ENCODE results near the gene LIAS. TPM values are rescaled to one million over a fixed set of nuclear protein-coding genes. Genes with fewer than 3 reads are reported as not detected.

The LIAS gene
- total and polyA plus RNA-seq, 2 of the 13 experiments (the other 11 are each of a cell fraction or from before 2014, with no cell fraction given): 16.0 to 16.6 TPM

- TF ChIP-seq DZIP1 (CRISPR knock-in tag; IDR thresholded peaks at IDR 0.05) (no peak), RFX3 (CRISPR knock-in tag; IDR thresholded peaks at IDR 0.05) (no peak), ATAD3A (CRISPR knock-in tag; IDR thresholded peaks at IDR 0.05) (no peak), MTF2 (CRISPR knock-in tag; IDR thresholded peaks at IDR 0.05; ENCODE audit: borderline replicate concordance) (no peak), MEIS1 (CRISPR knock-in tag; IDR thresholded peaks at IDR 0.05; ENCODE audit: borderline replicate concordance) (peak; percentile 27; the same call in 1 of the 2 replicates), DBP (CRISPR knock-in tag; IDR thresholded peaks at IDR 0.05; ENCODE audit: not compliant biosample characterization) (no peak), POLR2G (IDR thresholded peaks at IDR 0.05; ENCODE audit: low read depth, low read length) (peak; percentile 100), ZNF3 (CRISPR knock-in tag; IDR thresholded peaks at IDR 0.05) (peak; percentile 13; the same call in 1 of the 2 replicates), ZNF576 (CRISPR knock-in tag; IDR thresholded peaks at IDR 0.05) (peak; percentile 52; the same call in 1 of the 2 replicates), ZGPAT (CRISPR knock-in tag; IDR thresholded peaks at IDR 0.05) (peak; percentile 89), BRCA1 (CRISPR knock-in tag; IDR thresholded peaks at IDR 0.05) (0 out of 2 replicates have a peak, but pooled peaks have one; percentile 5), PBX3 (CRISPR knock-in tag; IDR thresholded peaks at IDR 0.05; ENCODE audit: borderline replicate concordance) (0 out of 2 replicates have a peak, but pooled peaks have one; percentile 16), TGIF2 (CRISPR knock-in tag; IDR thresholded peaks at IDR 0.05) (peak; percentile 58), SNAPC5 (CRISPR knock-in tag; IDR thresholded peaks at IDR 0.05; ENCODE audit: borderline replicate concordance) (no peak), PAF1 (CRISPR knock-in tag; IDR thresholded peaks at IDR 0.05) (no peak), E2F5 (CRISPR knock-in tag; conservative IDR thresholded peaks at IDR 0.05) (0 out of 2 replicates have a peak, but pooled peaks have one; percentile 45), RORA (CRISPR knock-in tag; IDR thresholded peaks at IDR 0.05) (no peak), ZNF672 (CRISPR knock-in tag; IDR thresholded peaks at IDR 0.05) (peak; percentile 94), TRIM22 (IDR thresholded peaks at IDR 0.05) (no peak), CREM (IDR thresholded peaks at IDR 0.05) (peak; percentile 51), CREM (CRISPR knock-in tag; IDR thresholded peaks at IDR 0.05) (peak; percentile 34; the same call in 1 of the 2 replicates)
These were observed 68.6 kb downstream of the LIAS start, which contains the start of gene UGDH (continued) for GRCh38 chr4:39527296-39528060.

All from HepG2 (cell line).